Upper lobe of right lung (tissue), 1 donor: ENCODE results near the gene LRRK1. TPM values are rescaled to one million over a fixed set of nuclear protein-coding genes. Genes with fewer than 3 reads are reported as not detected.

Experiments used
- ATAC-seq: fragments of 200-7000 bp; cut with Tn5 transposase; one replicate; pipeline ENCODE4 v1.9.1; 2020; ENCODE audit warnings: mild to moderate bottlenecking, moderate library complexity
- DNase-seq: peaks from one replicate; pipeline ENCODE4 v3.0.0-alpha.2; 2020
- H3K27ac ChIP-seq: fragments of 200-600 bp; one replicate; pipeline ENCODE4 v1.8.0; 2022
- H3K27me3 ChIP-seq: fragments of 200-600 bp; one replicate; pipeline ENCODE4 v1.8.0; 2022; ENCODE audit warnings: mild to moderate bottlenecking
- H3K36me3 ChIP-seq: fragments of 200-600 bp; one replicate; pipeline ENCODE4 v1.8.0; 2022
- H3K4me1 ChIP-seq: fragments of 200-600 bp; one replicate; pipeline ENCODE4 v1.8.0; 2022
- H3K4me3 ChIP-seq: fragments of 200-600 bp; one replicate; pipeline ENCODE4 v1.8.0; 2022; ENCODE audit warnings: mild to moderate bottlenecking
- H3K9me3 ChIP-seq: fragments of 200-600 bp; one replicate; pipeline ENCODE4 v1.8.0; 2022
- intact Hi-C: fragments of 100-400 bp; cut with DNase I; formaldehyde crosslinking; loops from one replicate; pipeline ENCODE4 v1.11.0; 2022
- total RNA-seq: library from RNA; stranded (reverse); fragmentation: NEBNext Ultra II Directional; extraction: Animal tissue kit (Norgen Biotek cat#: 25700); gene quantifications from one replicate; pipeline ENCODE4 v1.2.1, GENCODE V29; 2021
- TF ChIP-seq, protein P1 (sequence below): fragments of 200-600 bp; IDR thresholded peaks from one replicate; pipeline ENCODE4 v1.8.0; 2022; ENCODE audit warnings: antibody characterized with exemption
- donor health status: DM: no; HTN: yes; CAD: no; lungs with severe emphysema.

The LRRK1 gene
- total RNA-seq, 1 donor from 2014 or later = 22.6 TPM

DNA sequence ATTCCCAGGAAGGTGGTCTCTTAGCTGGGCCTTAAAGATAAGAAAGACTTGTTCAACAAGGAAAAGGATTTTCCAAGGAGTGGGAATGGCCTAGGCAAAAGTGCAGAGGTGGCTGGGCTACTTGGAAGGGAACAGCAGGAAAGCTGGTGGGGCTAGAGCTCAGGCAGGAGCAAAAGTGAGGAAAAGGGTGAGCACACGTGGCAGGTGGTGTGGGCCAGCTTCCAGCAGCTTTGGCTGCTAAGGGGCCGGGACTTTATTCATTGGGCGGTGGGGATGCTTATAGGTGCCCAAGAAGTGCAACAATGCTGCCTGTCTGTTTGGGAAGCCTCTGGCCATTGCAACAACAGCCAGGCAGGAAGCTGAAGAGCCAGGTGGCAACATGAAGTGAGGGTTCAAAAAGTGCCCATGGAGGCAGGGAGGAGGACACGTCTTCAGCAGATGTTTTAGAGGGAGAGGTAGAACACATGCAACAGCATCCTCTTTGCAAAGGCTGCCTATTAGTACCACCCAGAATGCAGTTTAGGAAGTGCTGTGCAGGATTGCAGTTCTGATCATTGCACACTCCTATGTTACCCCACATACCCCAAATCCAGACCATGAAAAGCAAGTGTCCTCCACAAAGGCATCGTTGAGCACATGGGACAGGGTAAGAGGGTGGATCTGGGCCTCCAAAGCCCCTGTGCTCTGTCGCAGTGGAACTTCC is 25.7 kb upstream of the LRRK1 start:
- H3K4me3 ChIP-seq = no peak overlapping the region
- ATAC-seq = no peak
- no peaks in the 10 kb centered on the region for H3K9me3 ChIP-seq
- intact Hi-C loops = no loop called here
- no peaks in the 10 kb centered on the region for H3K36me3 ChIP-seq
- no peak for DNase-seq
- H3K4me1 ChIP-seq = peaks cover 5% of the 10 kb centered on the region
- H3K27ac ChIP-seq = no peak overlapping the region
- TF ChIP-seq, protein P1, sequence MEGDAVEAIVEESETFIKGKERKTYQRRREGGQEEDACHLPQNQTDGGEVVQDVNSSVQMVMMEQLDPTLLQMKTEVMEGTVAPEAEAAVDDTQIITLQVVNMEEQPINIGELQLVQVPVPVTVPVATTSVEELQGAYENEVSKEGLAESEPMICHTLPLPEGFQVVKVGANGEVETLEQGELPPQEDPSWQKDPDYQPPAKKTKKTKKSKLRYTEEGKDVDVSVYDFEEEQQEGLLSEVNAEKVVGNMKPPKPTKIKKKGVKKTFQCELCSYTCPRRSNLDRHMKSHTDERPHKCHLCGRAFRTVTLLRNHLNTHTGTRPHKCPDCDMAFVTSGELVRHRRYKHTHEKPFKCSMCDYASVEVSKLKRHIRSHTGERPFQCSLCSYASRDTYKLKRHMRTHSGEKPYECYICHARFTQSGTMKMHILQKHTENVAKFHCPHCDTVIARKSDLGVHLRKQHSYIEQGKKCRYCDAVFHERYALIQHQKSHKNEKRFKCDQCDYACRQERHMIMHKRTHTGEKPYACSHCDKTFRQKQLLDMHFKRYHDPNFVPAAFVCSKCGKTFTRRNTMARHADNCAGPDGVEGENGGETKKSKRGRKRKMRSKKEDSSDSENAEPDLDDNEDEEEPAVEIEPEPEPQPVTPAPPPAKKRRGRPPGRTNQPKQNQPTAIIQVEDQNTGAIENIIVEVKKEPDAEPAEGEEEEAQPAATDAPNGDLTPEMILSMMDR = no peak
- H3K27me3 ChIP-seq = peaks cover 8% of the 10 kb centered on the region

DNA sequence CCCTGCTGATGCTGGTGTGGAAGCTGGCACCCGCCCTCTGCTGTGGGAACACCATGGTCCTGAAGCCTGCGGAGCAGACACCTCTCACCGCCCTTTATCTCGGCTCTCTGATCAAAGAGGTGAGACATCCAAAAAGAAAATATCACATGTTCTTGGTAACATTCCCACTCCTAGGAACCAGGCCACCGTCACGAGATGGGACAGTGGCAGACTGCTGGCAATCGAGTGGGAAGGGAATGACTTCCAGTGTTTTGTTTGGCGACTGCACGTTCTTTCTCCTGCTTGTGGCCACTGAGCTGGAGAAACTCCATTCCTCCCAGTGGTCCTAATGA is 25.2 kb upstream of the LRRK1 start:
- no peak for ATAC-seq
- Histone ChIP-seq H3K9me3 (no peaks in the 10 kb centered on the region), H3K27me3 (peaks cover 8% of the 10 kb centered on the region), H3K4me1 (peaks cover 4% of the 10 kb centered on the region), H3K4me3 (no peak overlapping the region), H3K36me3 (no peaks in the 10 kb centered on the region), H3K27ac (no peak overlapping the region)
- TF ChIP-seq, protein P1 = no peak
- intact Hi-C loops = no loop called here
- DNase-seq = no peak

- H3K4me1 ChIP-seq = no peaks in the 10 kb centered on the region
- ATAC-seq = no peak
- intact Hi-C loops = no loop called here
- no peaks in the 10 kb centered on the region for H3K36me3 ChIP-seq
- no peaks in the 10 kb centered on the region for H3K9me3 ChIP-seq
- TF ChIP-seq, protein P1 = no peak
- no peak for DNase-seq
- H3K4me3 ChIP-seq = no peak overlapping the region
- no peak overlapping the region for H3K27ac ChIP-seq
- peaks cover 7% of the 10 kb centered on the region for H3K27me3 ChIP-seq
Observed at GRCh38 chr15:100895721-100896120, 23.4 kb upstream of the LRRK1 start.

DNA sequence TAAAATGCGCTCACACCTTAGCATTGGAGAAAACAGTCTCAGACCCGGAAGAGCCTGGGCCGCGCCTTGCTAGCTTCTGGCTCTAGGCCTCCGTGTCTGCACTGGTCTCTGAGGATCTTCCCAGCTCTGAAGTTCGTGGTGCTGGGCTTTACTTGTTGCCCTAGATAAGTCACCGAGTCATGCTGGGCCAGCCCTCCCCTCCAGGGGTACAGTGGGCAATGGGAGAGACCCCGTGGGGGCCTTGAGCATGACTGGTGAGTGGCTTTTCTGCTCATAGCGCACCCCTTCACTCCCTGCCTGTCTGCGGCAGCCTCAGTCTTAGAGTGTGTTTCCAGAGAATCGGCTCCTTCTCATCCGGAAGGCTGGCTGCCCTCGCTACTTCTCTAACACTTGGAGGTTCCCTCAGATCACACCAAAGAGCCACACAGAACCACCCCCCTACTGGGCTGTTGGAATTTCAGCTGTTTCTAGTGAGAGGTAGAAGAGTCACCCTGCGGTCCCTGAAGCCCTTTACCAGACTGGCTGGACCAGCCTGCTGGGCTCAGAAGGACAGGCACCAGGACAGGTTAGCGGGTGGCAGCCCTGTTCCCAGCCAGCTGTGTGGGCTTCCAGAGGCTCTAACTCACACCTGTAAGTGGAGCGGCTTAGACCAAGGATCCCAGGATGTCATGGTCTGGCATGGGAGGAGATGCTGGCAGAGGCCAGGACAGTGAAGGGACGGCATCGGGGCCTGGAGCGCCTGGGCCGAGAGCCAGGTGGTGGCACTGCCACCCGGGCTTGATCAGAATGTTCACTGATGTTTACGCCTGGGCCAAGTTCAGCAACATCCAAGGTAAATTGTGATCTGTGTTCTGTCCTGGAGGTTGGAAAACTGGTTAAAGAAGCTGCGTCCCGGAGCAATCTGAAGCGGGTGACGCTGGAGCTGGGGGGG is 21.7 kb upstream of the LRRK1 start:
- TF ChIP-seq, protein P1 = no peak
- H3K36me3 ChIP-seq = no peaks in the 10 kb centered on the region
- intact Hi-C loops = no loop called here
- H3K27me3 ChIP-seq = no peaks in the 10 kb centered on the region
- ATAC-seq = no peak
- no peaks in the 10 kb centered on the region for H3K9me3 ChIP-seq
- no peak overlapping the region for H3K4me3 ChIP-seq
- H3K4me1 ChIP-seq = peaks cover 11% of the 10 kb centered on the region
- no peak overlapping the region for H3K27ac ChIP-seq
- no peak for DNase-seq

DNA sequence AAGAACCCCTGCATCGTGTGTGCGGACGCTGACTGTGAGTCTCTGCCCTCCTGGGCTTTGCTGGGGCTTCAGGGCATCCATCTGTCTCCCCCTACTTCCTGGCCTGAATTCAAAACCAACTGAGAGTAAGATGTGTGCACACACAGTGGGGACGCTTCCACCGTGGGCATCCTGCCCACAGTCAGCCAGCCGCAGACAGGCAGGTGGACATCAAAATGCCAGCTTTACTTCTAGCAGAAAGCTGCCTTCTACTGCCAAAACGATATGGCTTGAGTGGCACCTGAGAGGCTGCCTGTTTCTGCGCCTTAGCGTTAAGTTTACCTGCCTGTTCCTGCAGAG is 21.0 kb upstream of the LRRK1 start:
- no peak overlapping the region for H3K4me3 ChIP-seq
- intact Hi-C loops = no loop called here
- H3K27me3 ChIP-seq = no peaks in the 10 kb centered on the region
- H3K36me3 ChIP-seq = no peaks in the 10 kb centered on the region
- TF ChIP-seq, protein P1 = no peak
- no peak for ATAC-seq
- DNase-seq = no peak
- H3K4me1 ChIP-seq = peaks cover 15% of the 10 kb centered on the region
- H3K9me3 ChIP-seq = no peaks in the 10 kb centered on the region
- H3K27ac ChIP-seq = no peak overlapping the region
